ENCODE results near the gene TTC39B.

TTC39B gene

DNA sequence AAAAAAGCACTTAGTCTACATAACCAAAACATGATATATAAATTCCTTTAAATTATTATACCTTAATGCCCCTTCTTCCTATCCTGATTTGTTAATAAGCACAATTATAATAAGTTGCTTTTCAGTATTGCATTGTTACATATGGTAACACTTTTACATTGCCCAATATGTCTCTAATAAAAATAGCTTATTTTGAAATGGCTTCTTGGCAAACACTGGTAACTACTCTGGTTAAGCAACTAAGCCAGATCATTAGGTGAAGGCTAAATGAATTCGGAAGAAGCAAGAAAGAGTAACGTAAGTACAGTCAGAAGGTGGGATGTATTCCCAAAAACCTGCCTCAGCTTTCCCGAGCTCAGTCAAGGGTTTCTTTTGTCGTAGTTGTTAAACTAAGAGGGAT lies 85.3 kb downstream of the TTC39B start:
- no peak for DNase-seq

DNA sequence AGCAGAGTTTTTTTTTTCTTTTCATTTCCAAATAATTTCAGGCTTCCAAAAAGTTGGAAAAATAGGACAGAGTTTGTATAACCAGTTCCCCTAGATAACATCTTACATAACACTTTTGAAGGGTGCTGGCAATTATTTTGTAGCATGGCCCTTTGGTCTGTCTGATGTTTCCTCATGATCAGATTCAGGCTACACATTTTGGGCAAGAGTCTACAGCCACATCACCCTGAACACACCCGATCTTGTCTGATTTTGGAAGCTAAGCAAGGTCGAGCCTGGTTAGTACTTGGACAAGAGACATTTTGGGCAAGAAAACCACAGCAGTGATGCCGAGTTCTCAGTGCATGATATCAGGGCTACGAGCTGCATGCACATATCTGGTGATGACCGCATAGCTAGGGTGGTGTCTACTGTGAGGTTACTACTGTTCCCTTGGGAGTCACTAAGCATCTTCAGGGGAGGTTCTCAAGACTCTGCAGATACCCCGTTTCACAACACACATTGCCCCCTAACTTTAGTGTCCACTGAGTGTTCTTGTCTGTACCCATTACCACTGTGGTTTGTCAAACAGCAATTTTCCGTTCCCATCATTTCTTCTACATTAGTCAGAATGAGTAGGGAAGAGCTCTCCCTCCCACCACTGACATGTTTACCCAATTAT lies 86.2 kb downstream of the TTC39B start:
- no peak for DNase-seq

DNA sequence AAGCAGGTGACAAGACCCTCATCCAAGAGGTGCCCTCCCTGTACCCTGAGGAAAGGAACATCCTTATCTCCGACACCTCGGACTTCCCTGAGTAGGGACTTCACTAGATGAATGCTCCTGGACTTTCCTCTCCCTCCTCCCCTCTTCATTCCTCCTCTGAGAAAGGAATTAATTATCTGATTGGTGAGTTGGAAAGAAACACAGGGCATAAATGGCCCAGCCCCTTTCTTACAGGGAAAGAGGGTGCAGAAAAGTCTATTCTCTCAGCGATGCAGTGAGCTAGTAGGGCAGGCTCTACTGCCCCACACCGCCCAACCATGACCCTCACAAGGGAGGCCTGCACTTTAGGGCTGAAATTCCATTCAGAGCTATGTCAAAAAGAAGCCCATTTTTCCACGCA lies 87.5 kb downstream of the TTC39B start:
- DNase-seq = no peak

DNA sequence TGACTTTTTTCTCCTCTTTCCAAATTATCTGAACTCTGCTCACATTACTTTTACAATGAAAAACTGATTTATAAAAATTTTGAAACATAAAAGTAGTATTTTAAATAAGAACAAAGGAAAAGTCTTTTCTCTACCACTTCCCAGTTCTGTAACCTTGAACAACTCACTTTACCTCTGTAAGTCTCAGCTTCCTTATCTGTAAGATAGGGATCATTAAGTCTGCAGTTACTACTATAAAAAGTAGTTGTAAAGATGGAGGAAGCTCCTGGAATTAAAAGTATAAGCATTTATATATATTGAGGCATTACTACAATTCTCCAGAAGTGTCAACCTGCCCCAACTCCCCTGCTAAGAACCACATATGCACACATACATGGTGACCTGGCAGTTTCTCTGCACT lies 88.0 kb downstream of the TTC39B start:
- no peak for DNase-seq

DNA sequence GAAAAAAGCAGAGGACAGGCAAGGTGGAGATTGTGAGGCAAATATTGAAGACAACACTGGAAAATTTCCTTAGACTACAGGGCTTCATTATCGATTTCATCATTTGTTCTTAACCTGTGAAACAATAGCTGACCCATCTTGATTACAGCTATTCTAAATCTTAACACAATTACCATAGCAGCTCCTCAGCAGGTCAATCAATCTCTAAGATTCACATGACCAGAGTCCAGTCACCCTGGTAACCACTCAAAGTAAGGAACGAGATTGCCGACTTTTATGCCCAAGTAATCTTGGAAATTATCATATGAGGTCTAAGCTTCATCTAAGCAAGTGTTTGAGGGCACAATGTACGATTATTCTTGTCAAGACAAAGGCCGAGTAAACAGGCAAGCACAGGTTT lies 93.8 kb downstream of the TTC39B start:
- DNase-seq = no peak

DNA sequence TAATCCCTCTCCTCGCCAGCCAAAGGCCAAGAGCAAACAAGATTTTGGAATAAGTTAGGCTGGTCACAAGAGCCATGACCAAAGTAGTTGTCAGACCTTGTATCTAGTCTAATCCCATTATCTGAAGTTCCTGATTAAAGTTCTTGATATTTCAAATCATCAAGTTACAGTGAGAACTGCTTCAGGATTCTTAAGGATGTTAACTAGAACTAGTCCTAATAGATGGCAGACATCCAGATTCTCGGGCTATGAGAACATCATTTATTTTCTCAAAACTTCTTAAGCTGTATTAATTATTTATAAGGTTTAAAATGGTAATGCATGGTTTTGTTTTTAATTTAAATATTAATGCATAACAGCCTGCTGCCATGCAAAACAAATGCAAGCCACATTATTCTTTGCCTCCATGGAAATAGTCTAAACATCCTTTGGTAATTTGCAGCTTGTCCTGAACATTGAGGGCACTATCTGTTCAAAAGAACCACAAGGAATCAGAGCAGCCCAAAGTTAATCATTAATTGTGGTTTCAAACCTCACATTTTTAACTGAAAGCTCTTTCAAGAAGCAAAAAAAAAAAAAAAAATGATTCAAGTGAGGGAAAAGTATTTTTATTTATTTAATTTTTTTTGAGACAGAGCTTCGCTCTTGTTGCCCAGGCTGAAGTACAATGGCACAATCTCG lies 95.1 kb downstream of the TTC39B start:
- DNase-seq = no peak

DNA sequence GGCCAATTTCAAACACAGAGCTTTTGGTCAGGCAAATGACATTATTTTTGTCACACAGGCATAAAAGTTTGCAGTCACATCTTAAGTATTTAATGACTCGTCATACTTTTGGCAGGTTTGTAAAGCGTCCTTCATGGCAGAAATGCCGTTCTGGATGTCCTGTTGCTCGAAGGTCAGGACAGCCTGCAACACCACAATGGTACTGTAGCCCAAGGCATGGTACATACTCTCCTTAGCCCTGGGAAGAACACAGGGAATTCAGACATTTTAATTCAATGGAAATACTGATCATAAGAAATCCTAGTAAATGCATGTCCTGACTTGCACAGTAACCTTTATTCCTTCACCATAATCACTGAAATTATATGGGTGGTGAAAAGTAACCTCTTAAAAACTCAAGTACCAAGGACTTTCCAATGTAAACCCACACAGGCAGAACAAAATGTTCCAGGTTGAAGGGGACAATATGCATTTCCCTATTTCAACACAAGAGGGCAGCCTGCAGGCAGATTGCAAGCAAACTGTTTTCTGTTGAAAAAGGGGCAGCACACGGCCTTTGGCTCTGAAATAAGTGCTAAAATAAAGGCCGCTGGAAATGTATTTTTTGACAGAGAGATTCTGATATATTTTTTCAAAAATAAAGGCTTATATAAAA lies 95.7 kb downstream of the TTC39B start:
- peak; percentile 63 for DNase-seq

DNA sequence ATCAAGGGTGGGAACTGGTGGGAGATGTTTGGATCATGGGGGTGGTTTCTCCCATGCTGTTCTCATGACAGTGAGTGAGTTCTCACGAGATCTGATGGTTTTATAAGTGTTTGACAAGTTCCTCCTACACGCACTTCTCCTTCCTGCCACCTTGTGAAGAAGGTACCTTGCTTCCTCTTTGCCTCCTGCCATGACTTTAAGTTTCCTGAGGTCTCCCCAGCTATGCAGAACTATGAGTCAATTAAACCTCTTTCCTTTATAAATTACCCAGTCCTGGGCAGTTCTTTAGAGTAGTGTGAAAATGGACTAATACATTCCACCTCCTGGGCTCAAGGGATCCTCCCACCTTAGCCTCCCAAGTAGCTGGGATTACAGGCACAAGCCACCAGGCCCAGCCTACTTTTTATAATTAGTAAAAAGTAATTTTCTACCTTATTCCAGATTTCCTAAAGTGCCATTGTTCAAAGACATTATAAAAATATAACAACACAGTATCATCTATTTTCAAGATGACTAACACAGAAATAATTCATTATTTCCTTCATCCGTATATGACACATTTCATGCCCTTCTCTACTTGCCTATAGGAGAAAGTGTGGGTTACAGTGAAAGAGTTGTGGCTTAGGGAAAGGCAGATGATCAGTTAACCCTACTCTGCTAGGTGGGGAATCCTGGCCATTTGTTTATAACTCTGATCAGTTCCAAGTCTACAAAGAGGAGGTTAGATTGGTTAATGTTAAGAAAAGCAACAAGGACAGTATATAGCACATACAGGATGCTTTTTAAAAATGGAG lies 99.9 kb downstream of the TTC39B start:
- DNase-seq = no peak

DNA sequence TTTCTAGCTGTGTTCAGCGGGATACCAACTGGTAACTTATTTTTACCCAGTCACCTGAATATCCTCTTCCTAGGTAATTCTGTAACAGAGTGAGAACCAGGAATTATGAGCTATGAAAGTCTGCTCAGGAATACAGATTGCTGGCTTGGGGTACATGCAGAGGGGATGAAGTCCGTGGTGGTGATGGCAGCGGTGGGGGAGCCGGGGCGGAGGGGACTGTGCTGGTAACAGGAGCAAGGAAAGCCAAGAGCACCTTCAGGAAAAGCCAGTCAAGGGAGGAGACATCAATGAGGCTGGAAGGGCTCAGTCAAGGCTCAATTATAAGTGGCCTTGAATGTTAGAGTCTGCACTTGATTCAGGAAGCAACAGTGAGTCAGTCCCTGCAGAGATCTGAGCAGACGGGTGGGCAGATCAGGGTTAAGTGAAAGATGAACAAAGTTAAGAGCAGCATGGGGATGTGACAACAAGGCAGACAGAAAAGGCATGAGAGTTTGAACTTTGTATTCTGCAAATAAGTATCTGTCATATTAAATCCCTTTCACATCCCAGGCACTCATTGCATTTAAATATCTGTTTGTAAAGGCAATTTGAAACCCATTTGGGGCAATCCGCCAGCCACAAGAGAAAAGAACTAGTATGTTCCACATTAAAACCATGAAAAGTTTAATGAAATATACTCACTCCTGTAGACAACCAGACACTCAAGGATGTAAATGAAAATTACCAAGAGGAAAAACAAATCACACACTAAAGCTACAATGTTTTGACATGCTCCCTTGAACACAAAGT lies 101.2 kb downstream of the TTC39B start:
- DNase-seq = no peak

DNA sequence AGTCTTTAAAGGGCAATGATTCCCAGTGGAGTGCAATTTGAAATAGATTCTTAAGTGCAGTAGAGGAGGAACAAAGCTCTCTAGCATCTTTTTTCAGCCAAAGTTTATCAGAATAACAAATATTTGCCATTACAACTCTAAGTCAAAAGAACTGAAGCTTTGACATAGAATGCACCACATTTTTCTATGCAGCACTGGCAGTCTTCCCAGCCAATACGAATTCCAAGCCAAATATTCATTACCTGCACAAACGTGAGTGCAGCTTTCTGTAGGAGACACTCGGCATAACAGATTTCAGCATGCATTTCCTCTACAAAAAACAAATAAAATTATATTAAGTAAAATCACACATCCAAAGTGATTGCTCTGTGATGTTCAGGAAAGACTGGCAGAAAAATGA lies 103.4 kb downstream of the TTC39B start:
- DNase-seq = no peak

DNA sequence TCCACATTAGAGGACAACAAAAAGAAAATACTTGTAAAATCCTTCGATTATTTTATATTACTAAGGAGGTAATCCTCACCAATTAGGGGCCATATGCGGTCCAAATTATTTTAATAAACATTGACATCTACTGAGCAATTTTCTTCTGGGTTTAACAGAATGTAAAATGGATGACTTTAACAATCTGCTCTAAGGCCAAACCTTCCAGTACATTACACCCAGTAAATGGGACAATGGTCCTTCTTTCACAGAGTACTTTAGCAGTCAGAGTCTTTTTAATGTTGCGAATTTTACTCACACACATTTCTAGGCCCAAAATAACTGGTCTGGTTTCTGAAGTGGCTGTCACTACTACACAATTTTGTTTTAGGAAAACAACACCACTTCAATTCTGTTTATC lies 106.9 kb downstream of the TTC39B start:
- no peak for DNase-seq

DNA sequence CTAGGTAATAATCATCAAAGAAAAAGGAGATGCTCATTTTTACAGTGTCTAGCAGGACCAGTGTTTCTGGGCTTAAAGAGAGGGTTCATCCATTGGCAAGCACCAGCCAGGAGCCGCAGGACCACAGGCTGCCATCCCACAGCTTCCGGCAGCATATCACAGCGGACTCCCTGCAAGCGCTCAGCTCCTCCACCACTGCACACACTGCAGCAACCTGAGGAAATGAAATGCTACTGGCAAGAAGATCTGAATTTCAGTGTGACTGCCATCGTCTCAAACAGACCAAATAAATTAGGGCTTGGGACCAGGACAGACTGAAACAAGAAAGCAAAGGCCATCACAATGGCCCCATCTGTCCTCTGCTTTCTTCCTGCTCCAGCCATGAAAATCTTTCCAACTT lies 114.2 kb downstream of the TTC39B start:
- no peak for DNase-seq

DNA sequence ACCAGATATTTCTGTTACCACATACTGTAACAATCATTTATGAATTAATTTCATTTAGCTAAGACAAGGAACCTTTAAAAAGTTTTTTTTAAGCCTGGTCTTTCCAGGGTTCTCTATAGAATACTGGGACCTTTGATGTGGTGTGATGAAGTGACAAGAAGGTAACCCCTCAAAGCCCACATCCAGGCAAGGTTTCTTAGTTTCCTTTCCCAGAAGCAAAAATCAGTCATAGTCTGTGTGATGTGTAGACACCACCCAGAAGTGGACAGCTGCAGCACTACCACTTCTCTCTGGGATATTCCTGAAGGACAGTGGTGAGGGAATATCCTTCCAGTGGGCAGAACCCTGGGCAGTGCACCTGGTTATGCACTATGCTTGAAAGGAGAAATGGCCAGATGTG lies 115.6 kb downstream of the TTC39B start:
- DNase-seq = peak; percentile 17

DNA sequence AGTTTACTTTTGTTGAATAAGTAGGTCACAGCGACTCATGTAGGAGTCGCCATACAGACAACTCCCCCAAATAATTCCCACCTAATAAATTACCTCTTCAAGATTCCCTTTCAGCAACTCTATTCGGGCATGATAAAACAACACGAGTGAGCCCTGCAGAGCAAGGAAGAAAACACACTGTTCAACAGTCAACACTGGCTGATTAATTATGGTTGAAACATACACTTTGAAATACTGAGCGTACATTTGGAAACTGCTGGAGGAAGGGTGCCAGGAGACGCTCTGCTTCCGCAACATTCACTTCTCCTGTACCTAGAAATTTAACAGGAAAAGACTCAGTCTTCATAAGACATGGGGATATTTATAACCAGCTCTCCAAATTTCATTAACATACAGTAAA lies 117.5 kb downstream of the TTC39B start:
- no peak for DNase-seq

DNA sequence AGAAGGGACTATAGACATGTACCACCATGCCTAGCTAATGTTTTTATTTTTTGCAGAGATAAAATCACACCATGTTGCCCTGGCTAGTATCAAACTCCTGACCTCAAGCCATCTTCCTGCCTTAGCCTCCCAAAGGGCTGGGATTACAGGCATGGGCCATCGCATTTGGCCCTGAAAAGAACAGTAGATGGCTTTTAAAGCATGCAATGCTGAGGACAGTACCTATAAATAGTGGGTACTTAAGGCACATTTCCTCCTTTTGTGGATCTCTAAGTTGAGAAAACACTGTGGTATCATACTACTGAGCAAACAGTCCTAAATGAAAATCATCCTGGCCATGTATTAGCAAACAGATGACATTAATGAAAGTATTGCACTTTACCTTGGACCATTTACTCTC lies 119.4 kb downstream of the TTC39B start:
- no peak for DNase-seq

DNA sequence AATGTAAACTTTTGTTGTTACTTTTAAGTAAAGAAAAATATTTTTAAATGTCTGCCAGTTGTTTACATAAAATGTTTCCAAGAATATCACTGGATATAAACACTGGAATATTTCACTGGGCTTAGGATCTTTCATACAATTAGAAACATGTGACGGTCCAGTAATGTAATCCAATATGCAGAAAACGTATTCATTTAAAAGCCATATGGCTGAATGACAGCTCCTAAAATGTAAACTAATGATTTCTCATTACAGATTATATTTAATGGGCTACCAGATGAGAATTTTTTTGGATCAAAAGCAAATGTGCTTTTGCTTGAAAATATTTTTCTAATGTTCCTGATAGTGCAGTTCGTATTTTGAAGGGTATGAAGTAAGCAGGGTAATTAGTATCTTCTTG lies 124.3 kb downstream of the TTC39B start:
- no peak for DNase-seq

DNA sequence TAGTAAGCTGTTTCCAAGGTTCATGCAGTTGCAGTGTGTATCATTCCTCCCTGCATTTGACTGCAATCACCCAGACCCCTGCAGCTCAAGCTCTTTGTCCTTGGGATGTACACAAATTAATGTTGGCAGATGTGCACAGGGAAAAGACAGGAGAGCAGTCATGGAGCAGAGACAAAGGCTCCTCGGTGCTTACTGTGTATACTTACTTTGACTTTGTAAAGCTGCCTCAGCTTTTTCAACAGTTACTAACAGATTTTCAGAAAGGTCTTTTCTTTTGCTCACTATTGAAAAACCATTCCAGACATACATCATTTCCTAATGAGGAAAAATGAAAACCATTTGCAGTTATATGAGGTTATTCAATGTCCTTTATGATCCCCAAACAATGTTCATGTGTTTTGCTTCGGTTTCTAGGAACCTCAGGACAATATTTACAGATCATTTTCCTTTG lies 124.9 kb downstream of the TTC39B start:
- no peak for DNase-seq

DNA sequence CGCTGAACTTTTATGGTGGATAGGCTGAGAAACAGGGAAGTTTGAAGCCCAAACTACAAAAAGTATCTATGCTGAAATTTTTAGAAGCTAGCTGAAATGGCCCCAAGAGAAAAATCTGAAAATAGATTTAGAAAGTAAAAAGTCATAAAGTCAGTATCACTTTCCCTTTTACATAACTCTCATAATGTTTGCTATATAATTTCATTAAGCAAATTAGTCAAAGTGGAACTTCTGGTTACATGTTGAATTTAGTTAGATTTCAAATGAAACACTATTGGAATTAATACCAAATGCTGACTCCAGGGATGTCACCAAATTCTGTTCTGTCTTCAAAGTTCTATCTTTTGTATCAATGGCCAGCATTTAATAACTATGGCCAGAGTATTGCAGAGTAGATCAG lies 126.9 kb downstream of the TTC39B start:
- no peak for DNase-seq

DNA sequence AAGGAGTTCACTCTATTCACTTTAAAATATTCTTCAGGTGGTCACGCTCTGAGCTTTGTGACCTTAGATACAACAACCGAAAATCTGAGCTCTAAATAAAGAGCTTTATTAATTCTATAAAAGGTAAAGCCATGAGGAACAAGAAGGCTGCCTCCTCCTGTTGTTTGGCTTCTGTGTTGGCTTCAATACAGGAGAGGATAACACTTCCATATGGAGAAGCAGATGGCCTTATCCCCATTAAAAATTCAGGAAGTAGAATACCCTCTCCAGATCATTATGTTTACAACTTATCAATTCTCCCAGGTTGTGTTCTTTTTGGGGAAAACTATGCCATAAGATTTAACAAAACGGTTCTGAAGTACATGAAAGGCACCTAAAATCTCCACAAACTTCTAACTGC lies 128.4 kb downstream of the TTC39B start:
- no peak for DNase-seq

DNA sequence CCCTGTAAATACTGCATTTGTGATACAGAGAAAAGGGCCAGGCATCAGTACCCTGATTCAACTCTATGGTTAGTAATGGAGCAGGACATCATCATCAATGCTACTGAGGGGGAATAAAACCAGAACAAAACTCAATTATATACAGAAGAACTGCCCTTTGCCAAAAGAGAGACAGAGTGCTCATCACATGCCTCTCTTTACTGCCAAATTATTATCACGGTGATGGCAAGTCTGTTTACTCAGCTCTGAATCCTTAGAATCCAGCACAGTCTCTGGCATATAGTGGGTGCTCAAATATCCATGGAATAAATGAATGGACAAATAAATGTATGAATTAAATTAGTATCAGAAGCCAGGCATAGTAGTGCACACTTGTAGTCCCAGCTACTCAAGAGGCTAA lies 130.2 kb downstream of the TTC39B start:
- no peak for DNase-seq

DNA sequence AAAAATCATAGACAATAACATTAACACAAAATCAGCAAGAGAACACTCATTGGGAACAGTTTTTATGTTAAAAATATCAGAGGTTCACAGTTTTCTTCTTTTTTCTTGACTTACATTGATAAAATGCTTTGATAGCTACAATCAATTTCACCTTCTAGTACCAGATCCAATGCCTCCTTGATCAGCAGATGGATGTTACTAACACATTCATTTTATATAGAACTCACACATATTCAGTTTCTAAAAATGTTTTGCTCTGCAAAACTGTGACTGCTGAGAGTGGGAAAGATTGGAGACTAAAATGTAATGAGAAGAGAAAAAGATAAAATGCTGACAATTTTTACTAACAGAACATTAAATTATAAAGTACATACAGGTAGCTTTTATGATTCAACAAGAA lies 143.1 kb downstream of the TTC39B start:
- DNase-seq = no peak

DNA sequence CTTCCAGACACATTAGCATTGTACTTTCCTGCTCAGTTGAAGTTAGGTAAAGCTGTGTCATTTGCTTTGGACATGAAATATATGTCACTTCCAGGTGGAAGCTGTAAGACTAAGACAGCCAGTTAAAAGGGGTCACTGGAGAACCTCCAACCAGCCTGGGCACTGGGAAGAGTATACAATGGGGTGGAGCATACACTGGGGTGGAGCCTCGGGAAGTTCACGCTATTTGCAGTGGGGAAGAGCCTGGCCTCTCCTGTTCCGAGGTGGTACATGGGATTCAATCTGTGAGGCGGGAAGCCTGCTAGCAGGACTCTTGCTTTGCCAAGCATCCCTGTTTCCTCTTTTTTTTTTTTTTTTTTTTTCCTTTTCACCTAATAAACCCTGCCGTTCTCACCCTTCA lies 145.3 kb downstream of the TTC39B start:
- DNase-seq = no peak

DNA sequence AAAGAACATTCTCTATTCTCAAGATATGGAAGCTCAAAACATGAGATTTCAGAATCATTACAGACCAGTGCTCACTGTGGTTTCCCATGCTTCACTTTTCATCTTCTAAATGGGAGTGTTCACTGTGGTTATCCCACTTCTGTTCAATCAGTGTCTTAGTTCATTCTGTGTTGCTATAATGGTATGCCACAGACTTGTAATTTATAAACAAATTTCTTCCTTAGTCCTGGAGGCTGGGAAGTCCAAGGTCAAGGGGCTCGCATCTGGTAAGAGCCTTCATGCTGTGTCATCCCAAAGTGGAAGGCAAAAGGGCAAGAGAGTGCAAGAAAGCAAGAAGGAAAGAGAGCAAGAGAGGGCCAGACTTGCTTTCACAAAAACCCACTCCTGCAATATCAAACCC lies 146.3 kb downstream of the TTC39B start:
- no peak for DNase-seq
